ENCODE measurements around the gene METRN. TPM values are rescaled to one million over a fixed set of nuclear protein-coding genes. Genes with fewer than 3 reads are reported as not detected.
A peak's percentile ranks its signal among the peaks of the same experiment; 100 is the strongest.

METRN gene
- total RNA-seq, 1 experiment from 2014 or later, result 23.4 TPM

- no peaks in the 10 kb centered on the region for H3K27me3 ChIP-seq (replicated peaks; ENCODE audit: control insufficient read depth, insufficient read depth, low read length)
- no peaks in the 10 kb centered on the region for H3K9me3 ChIP-seq
- Mint-ChIP-seq H3K36me3 (ENCODE audit: insufficient read depth, unreplicated experiment) (peaks cover 11% of the 10 kb centered on the region), H3K27me3 (ENCODE audit: insufficient read depth, unreplicated experiment) (no peaks in the 10 kb centered on the region), H3K4me1 (ENCODE audit: low read depth, unreplicated experiment) (no peaks in the 10 kb centered on the region), H3K9me3 (ENCODE audit: unreplicated experiment) (no peaks in the 10 kb centered on the region), H3K27ac (ENCODE audit: unreplicated experiment) (no peak overlapping the region), H3K4me3 (ENCODE audit: unreplicated experiment) (peak overlapping the region; percentile 64)
- no peaks in the 10 kb centered on the region for H3K36me3 ChIP-seq (ENCODE audit: control insufficient read depth, insufficient read depth, low read length)
- no peak overlapping the region for H3K4me3 ChIP-seq (ENCODE audit: low read depth, low read length)
- CTCF ChIA-PET, result interaction anchor here (1.5 kb wide), 1 partner anchor 19 kb away, joined by 4 read pairs; no protein-coding TSS in a partner anchor
- TF ChIP-seq CTCF (IDR thresholded peaks at IDR 0.05; ENCODE audit: insufficient read depth in 1 of 2, low read depth in 1 of 2, low read length in 1 of 2, severe bottlenecking in 1 of 2, unreplicated experiment in 1 of 2), result no peak
- POLR2A ChIA-PET, result no interaction called here
- no TSS peak for BruUV-seq (replicated peaks)
- intact Hi-C loops (cut with micrococcal nuclease; ENCODE audit: unreplicated experiment), result no loop called here
- no peak for DNase-seq
- H3K4me1 ChIP-seq, result peaks cover 11% of the 10 kb centered on the region
These were observed 11.2 kb downstream of the METRN start for GRCh38 chr16:726188-726437.

GRCh38 chr16:726438-727290 lies 11.7 kb downstream of the METRN start, which contains the start of the genes CCDC78 and HAGHL:
Gene CCDC78, minus strand, starts transcription at chr16:726443. Its CDS starts 76 bp downstream, at chr16:726367.
Gene HAGHL, plus strand, starts transcription at chr16:727106. Its CDS starts 404 bp downstream, at chr16:727510.
- Histone ChIP-seq H3K9me3 (no peaks in the 10 kb centered on the region), H3K4me1 (peaks cover 8% of the 10 kb centered on the region), H3K4me3 (ENCODE audit: low read depth, low read length) (peak within 1 kb of the TSS; percentile 65), H3K27me3 (replicated peaks; ENCODE audit: control insufficient read depth, insufficient read depth, low read length) (no peaks in the 10 kb centered on the region), H3K36me3 (ENCODE audit: control insufficient read depth, insufficient read depth, low read length) (no peaks in the 10 kb centered on the region)
- peak; percentile 63 to 74 for DNase-seq
- peaks cover 11% of the 10 kb centered on the region for H3K36me3 Mint-ChIP-seq (ENCODE audit: insufficient read depth, unreplicated experiment)
- no peak within 1 kb of the TSS for H3K27ac Mint-ChIP-seq (ENCODE audit: unreplicated experiment)
- no peaks in the 10 kb centered on the region for H3K9me3 Mint-ChIP-seq (ENCODE audit: unreplicated experiment)
- ChIA-PET POLR2A (no interaction called here), CTCF (interaction anchor here (1.5 kb wide), 1 partner anchor 20 kb away, joined by 4 read pairs; no protein-coding TSS in a partner anchor)
- no TSS peak for BruUV-seq (replicated peaks)
- no peaks in the 10 kb centered on the region for H3K4me1 Mint-ChIP-seq (ENCODE audit: low read depth, unreplicated experiment)
- peak within 1 kb of the TSS; percentile 64 for H3K4me3 Mint-ChIP-seq (ENCODE audit: unreplicated experiment)
- intact Hi-C loops (cut with micrococcal nuclease; ENCODE audit: unreplicated experiment), result no loop called here
- H3K27me3 Mint-ChIP-seq (ENCODE audit: insufficient read depth, unreplicated experiment), result no peaks in the 10 kb centered on the region
- no peak for TF ChIP-seq CTCF (IDR thresholded peaks at IDR 0.05; ENCODE audit: insufficient read depth in 1 of 2, low read depth in 1 of 2, low read length in 1 of 2, severe bottlenecking in 1 of 2, unreplicated experiment in 1 of 2)

GRCh38 chr16:727291-727977 lies 12.5 kb downstream of the METRN start:
- H3K27me3 Mint-ChIP-seq (ENCODE audit: insufficient read depth, unreplicated experiment), result no peaks in the 10 kb centered on the region
- ChIA-PET CTCF (interaction anchor here (0.6 to 1.5 kb wide), 5 partner anchors 8 to 21 kb away, joined by 4 to 10 read pairs (median 5); partner anchors contain the start of gene METRN), POLR2A (interaction anchor here (1.0 to 1.5 kb wide), 2 partner anchors 11 to 14 kb away, joined by 3 to 4 read pairs; partner anchors contain the start of gene CIAO3)
- Histone ChIP-seq H3K4me1 (peaks cover 3% of the 10 kb centered on the region; the same call in 1 of the 2 replicates), H3K9me3 (no peaks in the 10 kb centered on the region), H3K36me3 (ENCODE audit: control insufficient read depth, insufficient read depth, low read length) (no peaks in the 10 kb centered on the region), H3K4me3 (ENCODE audit: low read depth, low read length) (peak overlapping the region; percentile 65), H3K27me3 (replicated peaks; ENCODE audit: control insufficient read depth, insufficient read depth, low read length) (no peaks in the 10 kb centered on the region)
- intact Hi-C loops (cut with micrococcal nuclease; ENCODE audit: unreplicated experiment), result no loop called here
- H3K9me3 Mint-ChIP-seq (ENCODE audit: unreplicated experiment), result no peaks in the 10 kb centered on the region
- H3K27ac Mint-ChIP-seq (ENCODE audit: unreplicated experiment), result no peak overlapping the region
- no peak for TF ChIP-seq CTCF (IDR thresholded peaks at IDR 0.05; ENCODE audit: insufficient read depth in 1 of 2, low read depth in 1 of 2, low read length in 1 of 2, severe bottlenecking in 1 of 2, unreplicated experiment in 1 of 2)
- BruUV-seq (replicated peaks), result no TSS peak
- H3K4me1 Mint-ChIP-seq (ENCODE audit: low read depth, unreplicated experiment), result no peaks in the 10 kb centered on the region
- peak overlapping the region; percentile 64 for H3K4me3 Mint-ChIP-seq (ENCODE audit: unreplicated experiment)
- DNase-seq, result no peak
- peaks cover 11% of the 10 kb centered on the region for H3K36me3 Mint-ChIP-seq (ENCODE audit: insufficient read depth, unreplicated experiment)

Data from Caco-2 (cell line).